ENCODE measurements around the gene C3orf38.
"Not testable (repeated sequence)": the region's sequence is repeated elsewhere in the genome, so short reads cannot be mapped to it uniquely, and the experiment has no call there.

C3orf38 gene

DNA sequence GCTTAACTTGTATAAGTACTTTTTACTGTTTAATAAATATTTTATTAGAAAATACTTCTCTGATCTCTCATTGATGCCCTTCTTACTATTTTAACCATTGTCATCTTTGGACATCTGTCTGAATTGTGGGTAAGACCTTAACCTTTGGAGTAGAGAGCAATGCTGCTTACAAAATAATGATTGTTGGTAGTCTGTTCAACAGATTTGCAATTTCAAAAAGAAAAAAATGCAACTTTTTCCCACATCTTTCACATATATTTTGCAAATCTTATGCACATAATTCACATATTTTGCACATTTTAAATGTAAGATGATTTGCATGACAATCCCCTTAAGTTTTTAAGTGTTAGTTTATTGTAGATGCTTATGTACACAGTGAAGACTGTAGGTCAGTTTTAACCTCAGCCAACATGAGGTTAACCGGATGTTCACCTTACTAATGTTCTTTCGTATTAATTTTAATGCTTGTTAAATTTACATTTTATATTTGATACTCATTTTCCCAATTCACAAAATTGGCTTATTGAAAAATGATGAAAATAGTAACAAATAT, 16.7 kb downstream of the C3orf38 start:
- DNase-seq: no peak

DNA sequence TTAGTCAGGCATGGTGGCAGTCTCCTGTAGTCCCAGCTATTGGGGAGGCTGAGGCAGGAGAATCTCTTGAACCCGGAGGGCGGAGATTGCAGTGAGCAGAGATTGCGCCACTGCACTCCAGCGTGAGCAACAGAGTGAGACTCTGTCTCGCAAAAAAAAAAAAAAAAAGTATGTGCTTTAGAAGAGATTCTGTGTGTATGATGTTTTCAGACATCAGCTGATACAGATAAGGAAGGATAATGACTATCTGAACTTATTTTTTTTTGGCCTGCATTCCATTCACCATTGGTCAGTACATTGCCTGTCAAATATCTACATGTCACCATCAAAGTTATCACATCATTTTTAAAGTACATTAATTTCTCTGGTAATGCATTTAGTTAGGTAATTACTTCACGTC, 17.4 kb downstream of the C3orf38 start:
- no peak for DNase-seq

DNA sequence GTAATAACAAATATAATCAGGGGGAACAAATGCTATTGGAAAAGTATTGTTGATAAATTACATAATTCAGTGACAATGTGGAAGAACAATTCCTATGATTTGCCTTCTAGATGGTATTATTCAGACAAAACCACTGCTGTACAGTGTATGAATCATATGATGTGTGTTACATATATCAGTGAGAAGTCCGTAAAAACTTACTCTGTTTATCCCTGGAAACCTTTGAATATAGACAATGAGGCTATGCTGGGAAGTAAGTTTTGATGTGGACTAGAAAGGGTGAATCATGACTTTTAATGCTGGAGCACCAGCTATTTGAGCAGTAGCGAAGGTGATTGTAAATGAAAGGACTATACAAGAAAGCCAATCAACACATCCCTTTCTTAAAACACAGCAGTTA, 17.9 kb downstream of the C3orf38 start:
- no peak for DNase-seq

DNA sequence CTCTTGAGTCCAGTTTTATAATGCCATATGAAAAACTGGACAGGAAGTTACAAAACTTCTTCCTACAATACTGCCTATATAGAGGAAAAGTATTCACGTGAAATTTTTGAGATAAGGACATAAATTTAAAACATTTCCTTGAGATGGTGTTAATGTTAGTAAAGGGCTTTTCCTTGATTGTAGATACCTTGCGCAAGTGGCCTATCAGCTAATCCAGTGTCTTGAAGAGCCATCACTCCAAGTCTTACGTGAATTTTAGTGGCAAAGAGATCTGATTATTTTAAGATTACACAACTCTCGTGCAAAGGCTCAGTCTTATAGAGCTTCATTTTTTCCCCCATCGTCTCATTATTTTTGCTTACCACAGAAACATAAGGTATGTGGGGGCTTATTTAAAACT, 18.4 kb downstream of the C3orf38 start:
- no peak for DNase-seq

DNA sequence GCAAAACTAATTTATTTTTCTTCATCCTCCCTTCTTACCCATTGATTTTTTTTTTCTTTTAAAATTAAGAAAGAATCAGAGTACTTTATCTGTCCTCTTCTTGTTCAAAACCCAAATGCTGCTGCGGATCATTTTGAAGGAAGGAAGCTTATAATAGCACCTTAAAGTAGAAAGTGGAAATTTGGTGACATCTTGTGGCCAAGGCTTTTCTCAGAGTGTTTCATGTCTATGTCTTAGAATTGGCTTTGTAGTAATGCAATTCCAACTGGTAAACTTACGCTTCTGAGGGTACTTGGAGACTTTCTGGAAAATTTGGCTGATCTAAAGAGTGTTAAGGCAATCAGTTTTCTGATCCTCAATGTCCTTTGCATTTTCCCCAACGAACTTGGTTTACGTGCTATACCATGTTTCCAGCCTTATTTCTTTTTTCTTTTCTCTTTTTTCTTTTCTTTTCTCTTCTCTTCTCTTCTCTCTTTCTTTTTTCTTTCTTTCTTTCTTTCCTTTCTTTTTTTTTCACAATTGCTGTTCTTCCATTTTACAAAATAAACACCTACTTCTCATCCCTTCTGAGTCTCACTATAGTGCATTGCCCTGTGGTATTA, 30.7 kb downstream of the C3orf38 start:
- peak; percentile 45 for DNase-seq

DNA sequence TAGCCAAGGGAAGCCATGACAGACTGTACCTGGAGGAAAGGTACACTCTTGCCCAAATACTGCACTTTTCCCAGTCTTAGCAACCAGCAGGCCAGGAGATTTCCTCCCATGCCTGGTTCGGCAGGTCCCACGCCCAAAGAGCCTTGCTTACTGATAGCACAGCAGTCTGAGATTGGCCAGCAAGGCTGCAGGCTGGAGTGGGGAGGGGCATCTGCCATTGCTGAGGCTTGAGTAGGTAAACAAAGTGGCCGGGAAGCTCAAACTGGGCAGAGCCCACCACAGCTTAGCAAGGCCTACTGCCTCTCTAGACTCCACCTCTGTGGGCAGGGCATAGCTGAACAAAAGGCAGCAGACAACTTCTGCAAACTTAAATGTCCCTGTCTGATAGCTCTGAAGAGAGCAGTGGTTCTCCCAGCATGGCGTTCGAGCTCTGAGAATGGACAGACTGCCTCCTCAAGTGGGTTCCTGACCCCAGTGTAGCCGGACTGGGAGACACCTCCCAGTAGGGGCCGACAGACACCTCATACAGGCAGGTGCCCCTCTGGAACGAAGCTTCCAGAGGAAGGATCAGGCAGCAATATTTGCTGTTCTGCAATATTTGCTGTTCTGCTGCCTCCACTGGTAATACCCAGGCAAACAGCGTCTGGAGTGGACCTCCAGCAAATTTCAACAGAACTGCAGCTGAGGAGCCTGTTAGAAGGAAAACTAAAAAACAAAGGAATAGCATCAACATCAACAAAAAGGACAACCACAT, 32.6 kb downstream of the C3orf38 start:
- not testable (repeated sequence) for DNase-seq

DNA sequence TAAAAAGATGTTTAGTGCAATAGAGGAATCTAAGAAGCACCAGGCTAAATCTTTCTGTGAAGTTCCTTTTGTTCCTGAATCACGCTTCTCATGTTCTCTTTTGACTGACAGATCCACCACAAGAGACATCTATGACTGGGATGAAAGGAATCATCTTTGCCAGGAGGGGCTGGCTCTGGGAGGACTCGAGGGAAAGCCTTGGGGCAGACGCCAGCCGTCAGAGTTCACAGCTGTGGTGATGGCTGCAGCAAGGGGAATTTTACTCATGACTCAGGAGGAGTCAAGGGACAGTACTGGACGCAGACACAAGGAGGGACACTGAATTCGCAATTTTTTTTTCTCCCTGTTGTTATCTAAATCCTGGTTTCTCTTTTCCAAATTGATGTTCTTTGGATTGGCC, 38.7 kb downstream of the C3orf38 start:
- DNase-seq: no peak

DNA sequence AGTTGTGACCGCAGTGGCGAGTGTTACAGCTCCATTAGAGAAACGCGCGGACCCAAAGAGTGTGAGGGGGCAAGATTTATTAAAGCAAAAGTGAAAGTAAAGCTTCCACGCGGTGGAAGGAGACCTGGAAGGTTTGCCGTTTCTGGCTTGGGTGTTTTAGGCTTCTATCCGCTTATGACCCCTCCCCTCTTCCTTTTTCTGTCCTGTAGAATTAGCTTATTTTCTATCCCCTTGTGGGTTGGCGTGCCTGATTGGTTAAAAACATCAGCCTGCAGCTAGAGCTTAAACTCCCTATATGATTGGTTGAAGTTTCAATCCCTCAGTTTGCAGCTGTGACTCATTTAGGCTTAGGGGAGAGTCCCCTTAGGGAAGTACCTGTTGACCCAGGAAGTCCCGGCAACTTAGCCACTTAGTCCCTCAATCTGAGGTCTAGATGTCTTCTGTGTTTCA, 39.6 kb downstream of the C3orf38 start:
- DNase-seq: no peak

DNA sequence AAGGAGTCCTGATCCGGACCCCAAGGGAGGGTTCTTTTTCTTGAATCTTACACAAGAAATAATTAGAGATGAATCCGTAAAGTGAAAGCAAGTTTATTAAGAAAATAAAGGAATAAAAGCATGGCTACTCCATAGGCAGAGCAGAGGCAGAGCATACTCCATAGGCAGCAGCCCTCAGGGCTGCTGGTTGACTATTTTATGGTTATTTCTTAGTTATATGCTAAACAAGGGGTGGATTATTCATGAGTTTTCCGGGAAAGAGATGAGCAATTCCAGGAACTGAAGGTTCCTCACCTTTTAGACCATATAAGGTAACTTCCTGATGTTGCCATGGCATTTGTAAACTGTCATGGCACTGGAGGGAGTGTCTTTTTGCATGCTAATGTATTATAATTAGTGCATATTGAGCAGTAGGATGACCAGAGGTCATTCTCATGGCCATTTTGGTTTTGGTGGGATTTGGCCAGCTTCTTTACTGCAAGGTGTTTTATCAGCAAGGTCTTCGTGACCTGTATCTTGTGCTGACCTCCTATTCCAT, 42.2 kb downstream of the C3orf38 start:
- DNase-seq: no peak

DNA sequence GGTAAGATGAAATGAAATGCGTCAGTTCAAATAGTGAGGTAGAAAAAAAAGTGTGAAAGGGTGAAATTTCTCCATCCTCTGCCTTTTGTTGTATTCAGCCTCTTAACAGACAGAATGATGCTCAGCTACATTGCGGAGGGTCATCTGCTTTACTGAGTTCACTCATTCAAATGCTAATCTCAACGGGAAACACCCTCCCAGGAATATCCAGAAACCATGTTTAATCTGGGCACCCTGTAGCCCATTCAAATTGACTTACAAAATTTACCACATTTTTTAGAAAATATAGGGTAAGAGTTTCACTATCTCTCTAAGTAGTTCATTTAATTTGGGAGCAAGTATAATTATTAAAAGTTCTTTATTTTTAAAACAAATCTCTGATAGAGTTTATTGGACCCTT, 42.9 kb downstream of the C3orf38 start:
- DNase-seq: no peak

DNA sequence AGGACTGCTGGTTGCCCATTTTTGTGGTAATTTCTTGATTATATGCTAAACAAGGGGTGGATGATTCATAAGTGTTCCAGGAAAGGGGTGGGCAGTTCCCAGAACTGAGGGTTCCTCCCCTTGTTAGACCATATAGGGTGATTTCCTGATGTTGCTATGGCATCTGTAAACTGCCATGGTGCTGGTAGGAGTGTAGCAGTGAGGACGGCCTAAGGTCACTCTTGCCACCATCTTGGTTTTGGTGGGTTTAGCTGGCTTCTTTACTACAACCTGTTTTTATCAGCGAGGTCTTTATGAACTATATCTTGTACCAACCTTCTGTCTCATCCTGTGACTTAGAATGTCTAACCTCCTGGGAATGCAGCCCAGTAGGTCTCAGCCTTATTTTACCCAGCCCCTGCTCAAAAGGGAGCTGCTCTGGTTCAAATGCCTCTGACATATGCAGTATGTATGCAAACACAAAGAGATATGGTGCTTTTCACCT, 46.2 kb downstream of the C3orf38 start:
- peak; percentile 80 for DNase-seq

DNA sequence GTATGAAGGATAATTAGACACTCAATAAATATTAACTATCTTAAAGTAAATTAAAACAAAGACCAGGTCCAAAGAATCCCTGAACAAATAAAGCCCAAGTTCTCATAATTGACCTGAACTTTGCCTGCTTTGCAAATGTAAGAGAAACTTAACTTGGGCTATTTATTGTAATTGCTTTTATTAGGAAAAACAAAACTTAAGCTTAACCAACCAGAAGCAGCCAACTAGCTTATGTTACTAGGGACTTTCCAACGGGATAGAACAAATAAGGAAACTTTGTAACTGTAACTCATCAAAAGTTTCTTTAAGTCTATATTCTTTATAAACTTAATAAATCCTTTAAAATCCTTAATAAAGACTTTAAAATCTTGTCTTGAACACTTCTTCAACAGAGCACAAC, 48.4 kb downstream of the C3orf38 start:
- no peak for DNase-seq

DNA sequence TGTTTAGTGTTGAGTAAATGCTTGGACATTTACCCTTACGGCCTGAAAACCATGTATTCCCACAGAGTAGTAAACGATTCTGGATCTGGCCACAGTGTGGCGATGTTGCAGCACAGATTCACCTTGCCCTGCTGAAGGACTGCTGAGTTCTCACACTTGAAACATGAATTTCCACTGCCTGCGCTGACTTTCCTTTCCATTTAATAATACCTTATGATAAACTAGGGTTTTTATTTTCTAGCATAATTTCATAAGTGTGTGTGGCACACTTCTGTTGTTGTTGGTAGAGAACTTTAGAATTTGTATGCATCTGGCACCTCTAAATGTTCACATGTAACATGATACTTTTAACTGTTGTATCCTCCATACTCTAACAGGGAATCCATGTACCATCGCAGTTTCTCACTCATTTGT, 53.9 kb downstream of the C3orf38 start:
- peak; percentile 42 for DNase-seq
